Liver (tissue), 9 donors: ENCODE results near the gene OGFOD1. TPM values are rescaled to one million over a fixed set of nuclear protein-coding genes. Genes with fewer than 3 reads are reported as not detected.

Source experiments
- DNase-seq: peaks from one replicate; pipeline ENCODE4 v3.0.0-alpha.2; 2017; ENCODE audit warnings: low spot score
- H3K27ac ChIP-seq, 2 donors: one replicate each; pipeline ENCODE4 v1.7.0; 2013; ENCODE audit warnings: inconsistent platforms in 2 of 2, low read length in 2 of 2, control low read depth in 1 of 2, low read depth in 1 of 2, mild to moderate bottlenecking in 1 of 2
- H3K27me3 ChIP-seq, 4 donors: one replicate each; pipeline versions ENCODE4 v1.6.1 to v1.7.0; 2013; ENCODE audit warnings: low read length in 3 of 4, inconsistent platforms in 1 of 4, mild to moderate bottlenecking in 1 of 4, moderate library complexity in 1 of 4; ENCODE audit not compliant: control insufficient read depth in 4 of 4, insufficient read depth in 4 of 4
- H3K36me3 ChIP-seq, 4 donors: one replicate each; pipeline versions ENCODE4 v1.6.1 to v1.7.0; 2013; ENCODE audit warnings: low read length in 3 of 4, mild to moderate bottlenecking in 3 of 4, low read depth in 1 of 4, moderate library complexity in 1 of 4; ENCODE audit not compliant: control insufficient read depth in 4 of 4, insufficient read depth in 3 of 4
- H3K4me1 ChIP-seq, 4 donors: one replicate each; pipeline versions ENCODE4 v1.6.1 to v1.7.0; 2013; ENCODE audit warnings: low read length in 3 of 4, mild to moderate bottlenecking in 3 of 4, moderate library complexity in 1 of 4; ENCODE audit not compliant: control insufficient read depth in 4 of 4, insufficient read depth in 4 of 4
- H3K4me3 ChIP-seq, 3 donors: one replicate each; pipeline versions ENCODE4 v1.6.1 to v1.7.0; 2013; ENCODE audit warnings: low read length in 3 of 3, control low read depth in 1 of 3, low read depth in 1 of 3, mild to moderate bottlenecking in 1 of 3
- H3K9ac ChIP-seq, 2 donors: one replicate each; pipeline ENCODE4 v1.7.0; 2013; ENCODE audit warnings: low read length in 2 of 2, mild to moderate bottlenecking in 2 of 2, moderate library complexity in 2 of 2, control low read depth in 1 of 2, low read depth in 1 of 2
- H3K9me3 ChIP-seq, 4 donors: one replicate each; pipeline versions ENCODE4 v1.6.1 to v1.7.0; 2013; ENCODE audit warnings: low read length in 3 of 4; ENCODE audit not compliant: control insufficient read depth in 4 of 4
- ATF3 ChIP-seq: IDR thresholded peaks from 2 replicates; pipeline ENCODE4 v1.6.1; 2016; ENCODE audit warnings: antibody characterized with exemption
- FOXA1 ChIP-seq: IDR thresholded peaks from 2 replicates; pipeline ENCODE4 v1.6.1; 2016; ENCODE audit warnings: antibody characterized with exemption
- FOXA2 ChIP-seq: IDR thresholded peaks from 2 replicates; pipeline ENCODE4 v1.6.1; 2016; ENCODE audit warnings: antibody characterized with exemption
- HNF4A ChIP-seq, 2 donors: conservative IDR thresholded peaks; 2 replicates each; pipeline ENCODE4 v1.6.1; 2016; ENCODE audit warnings: antibody characterized with exemption in 2 of 2, mild to moderate bottlenecking in 2 of 2
- HNF4G ChIP-seq: IDR thresholded peaks from 2 replicates; pipeline ENCODE4 v1.6.1; 2016; ENCODE audit warnings: antibody characterized with exemption
- JUND ChIP-seq, 2 donors: IDR thresholded peaks; 2 replicates each; pipeline ENCODE4 v1.6.1; 2016; ENCODE audit warnings: antibody characterized with exemption in 2 of 2
- MAX ChIP-seq: IDR thresholded peaks from 2 replicates; pipeline ENCODE4 v1.6.1; 2016; ENCODE audit warnings: antibody characterized with exemption
- RAD21 ChIP-seq, 2 donors: IDR thresholded peaks; 2 replicates each; pipeline ENCODE4 v1.6.1; 2016; ENCODE audit warnings: antibody characterized with exemption in 2 of 2, mild to moderate bottlenecking in 2 of 2
- REST ChIP-seq: IDR thresholded peaks from 2 replicates; pipeline ENCODE4 v1.6.1; 2016; ENCODE audit warnings: antibody characterized with exemption, mild to moderate bottlenecking
- RXRA ChIP-seq, 2 donors: IDR thresholded peaks; 2 replicates each; pipeline ENCODE4 v1.6.1; 2017 to 2018; ENCODE audit warnings: antibody characterized with exemption in 2 of 2, mild to moderate bottlenecking in 1 of 2
- SP1 ChIP-seq: IDR thresholded peaks from 2 replicates; pipeline ENCODE4 v1.6.1; 2018; ENCODE audit warnings: antibody characterized with exemption, mild to moderate bottlenecking
- TAF1 ChIP-seq: conservative IDR thresholded peaks from 2 replicates; pipeline ENCODE4 v1.6.1; 2016; ENCODE audit warnings: antibody characterized with exemption, mild to moderate bottlenecking
- YY1 ChIP-seq: IDR thresholded peaks from 2 replicates; pipeline ENCODE4 v1.6.1; 2016; ENCODE audit warnings: antibody characterized with exemption, mild to moderate bottlenecking
- WGBS: extraction: QIAGEN DNeasy Blood & Tissue Kit; methylation state at CpG from one replicate; pipeline ENCODE4 v1.1.7; 2013; 5-methylcytosine and 5-hydroxymethylcytosine counted together
- polyA plus RNA-seq, 2 donors: library from polyadenylated mRNA; stranded (reverse) in 1 of 2; unstranded in 1 of 2; fragments of 200-250 nt in 1 of 2; fragments of >200 nt in 1 of 2; fragmentation: Nextera tagmentation in 1 of 2; extraction: Ambion mirVana in 1 of 2; gene quantifications; one replicate each; pipeline versions ENCODE4 v1.2.1 to v1.2.3, GENCODE V29; 2013 to 2015
- total RNA-seq, 2 donors: library from RNA; depleted of rRNA; stranded (reverse); fragments of >200 nt; gene quantifications; one replicate each; pipeline ENCODE4 v1.2.3, GENCODE V29; 2014
- TF ChIP-seq, protein P1 (sequence below): fragments of 150-350 bp; IDR thresholded peaks from 2 replicates; pipeline ENCODE4 v1.5.1; 2017; ENCODE audit warnings: improper control_type of control experiment, low read depth, low read length; ENCODE audit not compliant: missing input control
- donor health status: healthy.
- donor health status: healthy.
- donor health status: healthy.
- donor health status: healthy.
- donor health status: healthy.

OGFOD1 gene
- total and polyA plus RNA-seq, 4 donors, result 15.5 to 40.2 (median 21.2) TPM

DNA sequence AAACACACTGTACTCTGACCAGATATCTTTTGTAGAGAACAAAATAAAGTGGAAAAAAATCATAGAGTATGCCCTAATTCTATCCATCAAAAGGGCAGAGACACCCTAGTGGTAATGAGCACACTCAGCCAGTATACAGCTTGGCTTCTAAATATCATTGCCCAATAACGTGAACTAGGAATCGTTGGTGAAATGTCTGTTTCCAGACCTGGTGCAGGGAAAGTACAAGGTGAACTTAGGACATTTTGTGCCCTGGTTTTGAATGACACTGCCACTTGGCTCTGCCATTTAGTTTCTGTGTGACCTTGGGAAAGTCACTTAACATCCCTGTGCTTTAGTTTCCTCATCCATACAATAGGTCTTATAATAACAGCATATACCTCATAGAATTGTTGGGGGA, 39.7 kb upstream of the OGFOD1 start:
- TF ChIP-seq HNF4G (no peak), YY1 (peak; percentile 28), FOXA2 (no peak), ATF3 (no peak), SP1 (peak; percentile 74), REST (no peak), HNF4A (conservative IDR thresholded peaks at IDR 0.05) (peak; percentile 45 to 61), JUND (IDR thresholded peaks at IDR 0.05) (peak in 1 of 2 donors; percentile 40), RAD21 (IDR thresholded peaks at IDR 0.05) (peak in 1 of 2 donors; percentile 12), RXRA (IDR thresholded peaks at IDR 0.05) (peak; percentile 72 to 77)
- TF ChIP-seq, protein P1, sequence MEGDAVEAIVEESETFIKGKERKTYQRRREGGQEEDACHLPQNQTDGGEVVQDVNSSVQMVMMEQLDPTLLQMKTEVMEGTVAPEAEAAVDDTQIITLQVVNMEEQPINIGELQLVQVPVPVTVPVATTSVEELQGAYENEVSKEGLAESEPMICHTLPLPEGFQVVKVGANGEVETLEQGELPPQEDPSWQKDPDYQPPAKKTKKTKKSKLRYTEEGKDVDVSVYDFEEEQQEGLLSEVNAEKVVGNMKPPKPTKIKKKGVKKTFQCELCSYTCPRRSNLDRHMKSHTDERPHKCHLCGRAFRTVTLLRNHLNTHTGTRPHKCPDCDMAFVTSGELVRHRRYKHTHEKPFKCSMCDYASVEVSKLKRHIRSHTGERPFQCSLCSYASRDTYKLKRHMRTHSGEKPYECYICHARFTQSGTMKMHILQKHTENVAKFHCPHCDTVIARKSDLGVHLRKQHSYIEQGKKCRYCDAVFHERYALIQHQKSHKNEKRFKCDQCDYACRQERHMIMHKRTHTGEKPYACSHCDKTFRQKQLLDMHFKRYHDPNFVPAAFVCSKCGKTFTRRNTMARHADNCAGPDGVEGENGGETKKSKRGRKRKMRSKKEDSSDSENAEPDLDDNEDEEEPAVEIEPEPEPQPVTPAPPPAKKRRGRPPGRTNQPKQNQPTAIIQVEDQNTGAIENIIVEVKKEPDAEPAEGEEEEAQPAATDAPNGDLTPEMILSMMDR, result peak; percentile 36
- H3K4me1 ChIP-seq, result peaks cover 8 to 36% (median 20%) of the 10 kb centered on the region in 4 donors
- DNase-seq, result no peak
- H3K9me3 ChIP-seq, result no peaks in the 10 kb centered on the region
- no peak overlapping the region for H3K4me3 ChIP-seq
- peak overlapping the region in 1 of 2 donors; percentile 12 for H3K27ac ChIP-seq
- no peaks in the 10 kb centered on the region for H3K27me3 ChIP-seq
- 29% methylated on average over 2 of the region's 2 CpGs for WGBS
- H3K36me3 ChIP-seq, result peaks cover 4 to 19% (median 12%) of the 10 kb centered on the region in 4 donors
- H3K9ac ChIP-seq, result no peak overlapping the region

DNA sequence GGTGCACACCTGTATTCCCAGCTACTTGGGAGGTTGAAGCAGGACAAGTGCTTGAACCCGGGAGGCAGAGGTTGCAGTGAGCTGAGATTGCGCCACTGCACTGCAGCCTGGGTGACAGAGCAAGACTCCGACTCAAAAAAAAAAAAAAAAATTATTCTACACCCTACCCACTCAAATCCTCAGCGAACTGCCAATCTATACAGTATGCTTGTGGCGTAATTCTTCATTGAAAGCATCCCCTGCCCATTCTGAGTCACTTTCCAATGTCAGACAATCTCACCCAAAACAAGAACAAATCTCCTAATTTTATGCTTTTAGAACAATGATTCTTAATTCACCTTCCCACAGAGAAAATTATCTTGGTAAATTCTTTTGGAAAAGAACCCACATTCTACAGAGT, 38.0 kb upstream of the OGFOD1 start:
- 83% methylated on average over 5 of the region's 5 CpGs for WGBS
- peaks cover 4 to 13% (median 10%) of the 10 kb centered on the region in 4 donors for H3K36me3 ChIP-seq
- no peak for TF ChIP-seq YY1
- no peak for TF ChIP-seq FOXA1
- TF ChIP-seq TAF1, result no peak
- no peak for TF ChIP-seq SP1
- TF ChIP-seq, protein P1, result no peak
- no peak for TF ChIP-seq MAX

More for the DNA sequence above, 38.0 kb upstream of the OGFOD1 start:
- H3K4me1 ChIP-seq, result peaks cover 8 to 28% (median 12%) of the 10 kb centered on the region in 4 donors
- no peaks in the 10 kb centered on the region for H3K27me3 ChIP-seq
- H3K9me3 ChIP-seq, result no peaks in the 10 kb centered on the region
- no peak overlapping the region for H3K27ac ChIP-seq
- DNase-seq, result no peak
- no peak overlapping the region for H3K9ac ChIP-seq
- no peak overlapping the region for H3K4me3 ChIP-seq
